VCaP (cell line): ENCODE results near the gene FIZ1.

Source experiments
- H3K27ac ChIP-seq: fragments of 450-650 bp; 2 replicates; pipeline ENCODE4 v1.5.1; 2017
- CTCF ChIP-seq: fragments of 450-650 bp; conservative IDR thresholded peaks from 2 replicates; pipeline ENCODE4 v1.5.1; 2017; ENCODE audit warnings: mild to moderate bottlenecking, moderate library complexity

FIZ1 gene

GRCh38 chr19:55632463-55632834 is 33.1 kb upstream of the FIZ1 start:
- H3K27ac ChIP-seq, result no peak overlapping the region
- TF ChIP-seq CTCF, result peak; percentile 85

GRCh38 chr19:55626350-55626749 is 27.0 kb upstream of the FIZ1 start:
- H3K27ac ChIP-seq, result no peak overlapping the region
- no peak for TF ChIP-seq CTCF

- no peak for TF ChIP-seq CTCF
- peak overlapping the region; percentile 80 for H3K27ac ChIP-seq
Measured at GRCh38 chr19:55625004-55625326, 25.6 kb upstream of the FIZ1 start.

- H3K27ac ChIP-seq, result peak within 1 kb of the TSS; percentile 80
- TF ChIP-seq CTCF, result no peak
Measured at GRCh38 chr19:55624109-55625003, 25.0 kb upstream of the FIZ1 start, which contains the start of gene ZNF784. ZNF784 (minus strand) TSS chr19:55624566; CDS start chr19:55624561, 5 bp downstream.

- TF ChIP-seq CTCF, result no peak
- H3K27ac ChIP-seq, result peak overlapping the region; percentile 80
Measured at GRCh38 chr19:55623561-55623960, 24.2 kb upstream of the FIZ1 start.

- H3K27ac ChIP-seq, result no peak overlapping the region
- TF ChIP-seq CTCF, result no peak
Measured at GRCh38 chr19:55623130-55623529, 23.8 kb upstream of the FIZ1 start.

GRCh38 chr19:55622242-55622969 is 23.1 kb upstream of the FIZ1 start:
- TF ChIP-seq CTCF, result no peak
- no peak overlapping the region for H3K27ac ChIP-seq
